Measurements from ENCODE around the gene LAGE3.

DNA sequence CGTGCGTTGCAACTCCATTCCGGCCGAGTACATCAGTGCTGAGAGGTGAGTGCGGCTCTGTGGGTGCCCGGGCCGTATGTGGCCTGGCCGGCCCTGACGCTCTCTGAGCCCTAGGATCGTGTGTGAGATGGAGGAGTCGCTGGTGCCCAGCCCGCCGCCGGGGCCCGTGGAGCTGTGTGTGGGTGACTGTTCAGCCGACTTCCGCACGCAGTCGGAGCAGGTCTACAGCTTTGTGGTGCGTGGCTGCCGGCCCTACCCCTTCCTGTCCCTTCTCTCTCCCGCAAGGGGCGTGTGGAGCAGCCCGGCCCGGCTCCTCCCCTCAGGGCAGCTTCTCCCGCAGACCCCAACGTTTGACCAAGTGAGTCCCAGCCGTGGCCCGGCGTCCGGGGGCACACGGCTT lies 13.0 kb downstream of the LAGE3 start:
- TF ChIP-seq, protein P1, sequence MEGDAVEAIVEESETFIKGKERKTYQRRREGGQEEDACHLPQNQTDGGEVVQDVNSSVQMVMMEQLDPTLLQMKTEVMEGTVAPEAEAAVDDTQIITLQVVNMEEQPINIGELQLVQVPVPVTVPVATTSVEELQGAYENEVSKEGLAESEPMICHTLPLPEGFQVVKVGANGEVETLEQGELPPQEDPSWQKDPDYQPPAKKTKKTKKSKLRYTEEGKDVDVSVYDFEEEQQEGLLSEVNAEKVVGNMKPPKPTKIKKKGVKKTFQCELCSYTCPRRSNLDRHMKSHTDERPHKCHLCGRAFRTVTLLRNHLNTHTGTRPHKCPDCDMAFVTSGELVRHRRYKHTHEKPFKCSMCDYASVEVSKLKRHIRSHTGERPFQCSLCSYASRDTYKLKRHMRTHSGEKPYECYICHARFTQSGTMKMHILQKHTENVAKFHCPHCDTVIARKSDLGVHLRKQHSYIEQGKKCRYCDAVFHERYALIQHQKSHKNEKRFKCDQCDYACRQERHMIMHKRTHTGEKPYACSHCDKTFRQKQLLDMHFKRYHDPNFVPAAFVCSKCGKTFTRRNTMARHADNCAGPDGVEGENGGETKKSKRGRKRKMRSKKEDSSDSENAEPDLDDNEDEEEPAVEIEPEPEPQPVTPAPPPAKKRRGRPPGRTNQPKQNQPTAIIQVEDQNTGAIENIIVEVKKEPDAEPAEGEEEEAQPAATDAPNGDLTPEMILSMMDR (IDR thresholded peaks at IDR 0.05) = no peak
- TF ChIP-seq POLR2A (IDR thresholded peaks at IDR 0.05) = no peak

Measured in body of pancreas (tissue), 4 donors.